ENCODE results near the gene CDKAL1.

The CDKAL1 gene

GRCh38 chr6:20877008-20877937 is 343.0 kb downstream of the CDKAL1 start:
- DNase-seq (ENCODE audit: low read depth), result peak; percentile 90

GRCh38 chr6:20879121-20879520 is 344.9 kb downstream of the CDKAL1 start:
- DNase-seq (ENCODE audit: low read depth), result no peak

- DNase-seq (ENCODE audit: low read depth), result no peak
Observed at GRCh38 chr6:20879526-20879925, 345.3 kb downstream of the CDKAL1 start.

GRCh38 chr6:20881365-20881764 is 347.1 kb downstream of the CDKAL1 start:
- DNase-seq (ENCODE audit: low read depth), result no peak

- no peak for DNase-seq (ENCODE audit: low read depth)
Observed at GRCh38 chr6:20882014-20882413, 347.8 kb downstream of the CDKAL1 start.

- DNase-seq (ENCODE audit: low read depth), result no peak
Observed at GRCh38 chr6:20885076-20885475, 350.8 kb downstream of the CDKAL1 start.

- DNase-seq (ENCODE audit: low read depth), result no peak
Observed at GRCh38 chr6:20891161-20891560, 356.9 kb downstream of the CDKAL1 start.

GRCh38 chr6:20892365-20892764 is 358.1 kb downstream of the CDKAL1 start:
- DNase-seq (ENCODE audit: low read depth), result no peak

GRCh38 chr6:20893412-20893811 is 359.2 kb downstream of the CDKAL1 start:
- no peak for DNase-seq (ENCODE audit: low read depth)

GRCh38 chr6:20900389-20901160 is 366.3 kb downstream of the CDKAL1 start:
- no peak for DNase-seq (ENCODE audit: low read depth)

GRCh38 chr6:20905377-20905776 is 371.1 kb downstream of the CDKAL1 start:
- no peak for DNase-seq (ENCODE audit: low read depth)

- peak; percentile 84 for DNase-seq (ENCODE audit: low read depth)
Observed at GRCh38 chr6:20906945-20907344, 372.7 kb downstream of the CDKAL1 start.

- no peak for DNase-seq (ENCODE audit: low read depth)
Observed at GRCh38 chr6:20907486-20908071, 373.3 kb downstream of the CDKAL1 start.

GRCh38 chr6:20909621-20910020 is 375.4 kb downstream of the CDKAL1 start:
- no peak for DNase-seq (ENCODE audit: low read depth)

- no peak for DNase-seq (ENCODE audit: low read depth)
Observed at GRCh38 chr6:20911712-20912111, 377.5 kb downstream of the CDKAL1 start.

GRCh38 chr6:20915156-20915555 is 380.9 kb downstream of the CDKAL1 start:
- no peak for DNase-seq (ENCODE audit: low read depth)

GRCh38 chr6:20915626-20916025 is 381.4 kb downstream of the CDKAL1 start:
- DNase-seq (ENCODE audit: low read depth), result no peak

GRCh38 chr6:20916086-20916485 is 381.8 kb downstream of the CDKAL1 start:
- peak; percentile 18 for DNase-seq (ENCODE audit: low read depth)

- DNase-seq (ENCODE audit: low read depth), result no peak
Observed at GRCh38 chr6:20918868-20919267, 384.6 kb downstream of the CDKAL1 start.

GRCh38 chr6:20919677-20920385 is 385.6 kb downstream of the CDKAL1 start:
- no peak for DNase-seq (ENCODE audit: low read depth)

GRCh38 chr6:20921578-20921977 is 387.3 kb downstream of the CDKAL1 start:
- DNase-seq (ENCODE audit: low read depth), result no peak

GRCh38 chr6:20922743-20923142 is 388.5 kb downstream of the CDKAL1 start:
- no peak for DNase-seq (ENCODE audit: low read depth)

All from HS-5 (cell line).